ENCODE data around the gene DNAH17. TPM values are rescaled to one million over a fixed set of nuclear protein-coding genes. Genes with fewer than 3 reads are reported as not detected.
"Not testable (repeated sequence)": the region's sequence is repeated elsewhere in the genome, so short reads cannot be mapped to it uniquely, and the experiment has no call there.

Gene DNAH17
- total RNA-seq, 1 experiment from 2014 or later, result 0.05 TPM

GRCh38 chr17:78477913-78478756, 99.1 kb downstream of the DNAH17 start:
- no peak for DNase-seq (ENCODE audit: low read depth)

- DNase-seq (ENCODE audit: low read depth), result no peak
Measured at GRCh38 chr17:78476973-78477372, 100.2 kb downstream of the DNAH17 start.

GRCh38 chr17:78476149-78476548, 101.0 kb downstream of the DNAH17 start:
- no peak for DNase-seq (ENCODE audit: low read depth)

GRCh38 chr17:78475211-78475610, 102.0 kb downstream of the DNAH17 start:
- DNase-seq (ENCODE audit: low read depth), result no peak

GRCh38 chr17:78474614-78475146, 102.5 kb downstream of the DNAH17 start:
- no peak for DNase-seq (ENCODE audit: low read depth)

GRCh38 chr17:78473951-78474613, 103.1 kb downstream of the DNAH17 start:
- no peak for DNase-seq (ENCODE audit: low read depth)

- no peak for DNase-seq (ENCODE audit: low read depth)
Measured at GRCh38 chr17:78472035-78472905, 104.9 kb downstream of the DNAH17 start.

GRCh38 chr17:78471635-78472034, 105.6 kb downstream of the DNAH17 start:
- DNase-seq (ENCODE audit: low read depth), result no peak

GRCh38 chr17:78469443-78469842, 107.8 kb downstream of the DNAH17 start:
- no peak for DNase-seq (ENCODE audit: low read depth)

- DNase-seq (ENCODE audit: low read depth), result no peak
Measured at GRCh38 chr17:78468366-78468765, 108.8 kb downstream of the DNAH17 start.

- DNase-seq (ENCODE audit: low read depth), result no peak
Measured at GRCh38 chr17:78466786-78467715, 110.1 kb downstream of the DNAH17 start.

GRCh38 chr17:78466109-78466785, 110.9 kb downstream of the DNAH17 start:
- DNase-seq (ENCODE audit: low read depth), result not testable (repeated sequence)

GRCh38 chr17:78462148-78462547, 115.0 kb downstream of the DNAH17 start:
- no peak for DNase-seq (ENCODE audit: low read depth)

GRCh38 chr17:78461799-78462053, 115.5 kb downstream of the DNAH17 start:
- DNase-seq (ENCODE audit: low read depth), result no peak

GRCh38 chr17:78460951-78461798, 116.0 kb downstream of the DNAH17 start:
- DNase-seq (ENCODE audit: low read depth), result no peak

GRCh38 chr17:78460176-78460675, 117.0 kb downstream of the DNAH17 start:
- DNase-seq (ENCODE audit: low read depth), result no peak

- DNase-seq (ENCODE audit: low read depth), result no peak
Measured at GRCh38 chr17:78459696-78460095, 117.5 kb downstream of the DNAH17 start.

GRCh38 chr17:78458736-78459335, 118.4 kb downstream of the DNAH17 start:
- no peak for DNase-seq (ENCODE audit: low read depth)

GRCh38 chr17:78458091-78458490, 119.1 kb downstream of the DNAH17 start:
- DNase-seq (ENCODE audit: low read depth), result no peak

Measured in M059J (cell line).